GM12801 (cell line): ENCODE measurements around the gene ADAMTSL3.

ENCODE experiments used
- CTCF ChIP-seq: IDR thresholded peaks from one replicate; pipeline ENCODE4 v1.5.1; 2011; ENCODE audit warnings: control low read depth; ENCODE audit not compliant: insufficient read length; ENCODE audit errors: extremely low read depth

The ADAMTSL3 gene

GRCh38 chr15:84050076-84050475 lies 396.2 kb downstream of the ADAMTSL3 start:
- no peak for TF ChIP-seq CTCF

- no peak for TF ChIP-seq CTCF
Observed at GRCh38 chr15:84057714-84058331, 403.9 kb downstream of the ADAMTSL3 start.

GRCh38 chr15:84079885-84080777 lies 426.2 kb downstream of the ADAMTSL3 start:
- TF ChIP-seq CTCF: no peak

DNA sequence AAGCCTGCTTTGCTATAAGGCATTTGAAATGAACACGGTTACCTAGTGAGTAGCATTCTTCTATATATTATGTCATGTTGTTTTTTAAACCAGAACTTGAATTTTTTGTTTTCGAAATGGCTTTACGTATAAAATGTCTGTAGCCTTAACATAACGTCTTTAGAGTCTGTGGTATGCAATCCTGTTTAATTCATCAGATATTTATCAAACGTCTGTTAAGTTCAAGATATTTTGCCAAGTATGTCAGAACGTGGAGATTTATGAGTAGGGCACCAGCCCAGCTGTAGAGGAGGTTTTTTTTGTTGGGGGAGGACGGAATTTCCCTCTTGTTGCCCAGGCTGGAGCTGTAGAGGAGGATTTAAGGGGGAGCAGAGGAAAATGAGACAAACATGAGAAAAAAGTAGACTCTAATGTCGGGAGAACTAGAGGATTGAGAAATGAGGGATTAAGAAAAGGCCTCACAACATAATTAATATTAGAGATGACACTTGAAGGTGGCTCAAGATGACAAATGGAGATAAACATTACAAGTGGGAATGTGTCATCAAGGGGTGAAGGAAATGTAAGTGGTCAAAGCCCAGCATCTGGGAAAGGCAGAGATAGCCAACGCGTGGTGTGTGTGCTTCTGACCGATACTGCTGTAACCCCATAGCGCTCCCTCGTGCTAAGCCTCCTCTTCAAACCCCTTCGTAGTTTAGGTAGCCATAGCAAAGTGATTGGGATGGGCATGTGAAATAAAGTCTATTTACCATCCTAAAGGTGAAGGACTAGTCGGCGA lies 427.7 kb downstream of the ADAMTSL3 start:
- TF ChIP-seq CTCF: no peak

GRCh38 chr15:84082739-84083138 lies 428.8 kb downstream of the ADAMTSL3 start:
- TF ChIP-seq CTCF: no peak
